H1 (cell line): ENCODE data around the gene MAP1B. TPM values are rescaled to one million over a fixed set of nuclear protein-coding genes. Genes with fewer than 3 reads are reported as not detected.

Experiments used
- CTCF ChIA-PET: fragments of 300-600 bp; sonication (Branson Sonifier 250); formaldehyde crosslinking; loops from one replicate; lab custom pipeline; 2021; ENCODE audit not compliant: partially characterized antibody; lab: Charles Lee
- POLR2A ChIA-PET: fragments of 300-600 bp; sonication (Branson Sonifier 250); formaldehyde crosslinking; loops from one replicate; lab custom pipeline; 2021; ENCODE audit warnings: inconsistent platforms; ENCODE audit not compliant: partially characterized antibody; lab: Charles Lee
- DNase-seq, 2 experiments: peaks; one replicate each; pipeline versions ENCODE4 v3.0.0 to v3.0.0-alpha.2; 2010 to 2022; ENCODE audit warnings: low spot score in 2 of 2, low read depth in 1 of 2, mixed read lengths in 1 of 2
- FAIRE-seq: peaks from 2 replicates; lab custom pipeline; 2011; peaks lifted over from hg19 to GRCh38; lab: Jason Lieb, UNC
- H2AFZ ChIP-seq: 2 replicates; pipeline ENCODE4 v1.8.1; 2012; ENCODE audit warnings: low read length, inconsistent platforms
- H2AK5ac ChIP-seq: 2 replicates; pipeline ENCODE4 v1.6.1; 2013; ENCODE audit warnings: low read depth, low read length
- H2BK120ac ChIP-seq: replicated peaks from 2 replicates; pipeline ENCODE3; 2013; ENCODE audit warnings: low read depth, low read length, inconsistent platforms
- H2BK12ac ChIP-seq: 2 replicates; pipeline ENCODE4 v1.6.1; 2013; ENCODE audit warnings: low read depth, low read length
- H2BK15ac ChIP-seq: 2 replicates; pipeline ENCODE4 v1.6.1; 2013; ENCODE audit warnings: low read length
- H2BK20ac ChIP-seq: 2 replicates; pipeline ENCODE4 v1.6.1; 2013; ENCODE audit warnings: low read length
- H2BK5ac ChIP-seq: 2 replicates; pipeline ENCODE4 v1.6.1; 2013; ENCODE audit warnings: low read depth, low read length
- H3K14ac ChIP-seq: 2 replicates; pipeline ENCODE4 v1.6.1; 2013; ENCODE audit warnings: inconsistent platforms; ENCODE audit not compliant: insufficient read length
- H3K18ac ChIP-seq: 2 replicates; pipeline ENCODE4 v1.6.1; 2013; ENCODE audit warnings: low read length; ENCODE audit errors: extremely low read depth
- H3K23ac ChIP-seq: 2 replicates; pipeline ENCODE4 v1.6.1; 2013; ENCODE audit warnings: inconsistent platforms; ENCODE audit not compliant: insufficient read length
- H3K23me2 ChIP-seq: 2 replicates; pipeline ENCODE4 v1.6.1; 2013; ENCODE audit warnings: low read depth, low read length
- H3K27ac ChIP-seq: 2 replicates; pipeline ENCODE4 v1.6.1; 2011; ENCODE audit warnings: low read depth, low read length, inconsistent platforms
- H3K27me3 ChIP-seq, 4 experiments: replicated peaks in 1 of 4; 1 replicate in 1 of 4; 2 replicates in 3 of 4; pipeline versions ENCODE4 v1.6.1 to v1.8.1; 2011 to 2013; ENCODE audit warnings: low read length in 3 of 4, mild to moderate bottlenecking in 3 of 4, inconsistent platforms in 2 of 4, mixed read lengths in 2 of 4, moderate library complexity in 1 of 4; ENCODE audit not compliant: control insufficient read depth in 3 of 4, insufficient read depth in 3 of 4; ENCODE audit errors: extremely low read depth in 1 of 4
- H3K36me3 ChIP-seq, 4 experiments: 2 replicates each; pipeline versions ENCODE4 v1.6.1 to v1.8.1; 2011 to 2013; ENCODE audit warnings: mild to moderate bottlenecking in 4 of 4, low read length in 3 of 4, moderate library complexity in 2 of 4, control low read depth in 1 of 4, inconsistent platforms in 1 of 4; ENCODE audit not compliant: insufficient read depth in 4 of 4, control insufficient read depth in 2 of 4
- H3K4ac ChIP-seq: replicated peaks from 2 replicates; pipeline ENCODE3; 2013; ENCODE audit warnings: low read length, low read depth, mixed read lengths, inconsistent platforms; ENCODE audit not compliant: insufficient read length
- H3K4me1 ChIP-seq, 4 experiments: replicated peaks in 1 of 4; 1 replicate in 1 of 4; 2 replicates in 3 of 4; pipeline versions ENCODE4 v1.6.1 to v1.8.1; 2011 to 2013; ENCODE audit warnings: low read length in 3 of 4, inconsistent platforms in 2 of 4, mixed read lengths in 1 of 4; ENCODE audit not compliant: insufficient read depth in 4 of 4, control insufficient read depth in 3 of 4
- H3K4me2 ChIP-seq, 2 experiments: 2 replicates each; pipeline versions ENCODE4 v1.6.1 to v1.8.1; 2011 to 2013; ENCODE audit warnings: low read depth in 2 of 2, low read length in 2 of 2, control low read depth in 1 of 2, inconsistent platforms in 1 of 2, mild to moderate bottlenecking in 1 of 2; ENCODE audit not compliant: insufficient read depth in 1 of 2
- H3K4me3 ChIP-seq, 4 experiments: fragments of 200-600, 300-600 bp in 1 of 4; sonication (generic), shearing (Covaris generic), sonication (Bioruptor Twin) in 1 of 4; 2 replicates each; pipeline versions ENCODE4 v1.5.1 to v1.8.1; 2011 to 2016; ENCODE audit warnings: low read length in 4 of 4, low read depth in 3 of 4, control low read depth in 2 of 4, inconsistent platforms in 2 of 4, mild to moderate bottlenecking in 2 of 4, mixed read lengths in 1 of 4, moderate library complexity in 1 of 4; ENCODE audit not compliant: insufficient read depth in 2 of 4; ENCODE audit errors: extremely low read depth in 1 of 4
- H3K56ac ChIP-seq: replicated peaks from 2 replicates; pipeline ENCODE3; 2013; ENCODE audit warnings: low read depth, mild to moderate bottlenecking, mixed read lengths, low read length, inconsistent platforms; ENCODE audit not compliant: insufficient read length
- H3K79me1 ChIP-seq: 2 replicates; pipeline ENCODE4 v1.6.1; 2013; ENCODE audit warnings: low read depth, low read length, control low read depth
- H3K79me2 ChIP-seq, 2 experiments: 2 replicates each; pipeline versions ENCODE4 v1.6.1 to v1.8.1; 2012 to 2013; ENCODE audit warnings: low read length in 2 of 2, mild to moderate bottlenecking in 2 of 2, inconsistent platforms in 1 of 2; ENCODE audit not compliant: insufficient read depth in 2 of 2, control insufficient read depth in 1 of 2
- H3K9ac ChIP-seq, 4 experiments: replicated peaks in 1 of 4; 1 replicate in 1 of 4; 2 replicates in 3 of 4; pipeline versions ENCODE4 v1.6.1 to v1.8.1; 2011 to 2013; ENCODE audit warnings: low read depth in 3 of 4, low read length in 3 of 4, control low read depth in 2 of 4, mild to moderate bottlenecking in 2 of 4, moderate library complexity in 2 of 4, inconsistent platforms in 1 of 4; ENCODE audit errors: extremely low read depth in 1 of 4
- H3K9me3 ChIP-seq, 2 experiments: 2 replicates each; pipeline versions ENCODE4 v1.6.1 to v1.8.1; 2012 to 2013; ENCODE audit warnings: mild to moderate bottlenecking in 2 of 2, moderate library complexity in 2 of 2, control low read depth in 1 of 2, inconsistent platforms in 1 of 2, low read depth in 1 of 2, low read length in 1 of 2, mixed read lengths in 1 of 2; ENCODE audit not compliant: insufficient read depth in 2 of 2
- H4K20me1 ChIP-seq, 2 experiments: replicated peaks in 1 of 2; 2 replicates each; pipeline versions ENCODE3 to v1.8.1; 2011 to 2013; ENCODE audit warnings: inconsistent platforms in 2 of 2, low read length in 2 of 2, mild to moderate bottlenecking in 1 of 2; ENCODE audit not compliant: insufficient read depth in 2 of 2, control insufficient read depth in 1 of 2
- H4K5ac ChIP-seq: 2 replicates; pipeline ENCODE4 v1.6.1; 2013; ENCODE audit warnings: low read length, low read depth, mixed read lengths, inconsistent platforms; ENCODE audit not compliant: insufficient read length
- H4K8ac ChIP-seq: 2 replicates; pipeline ENCODE4 v1.8.0; 2013; ENCODE audit warnings: mild to moderate bottlenecking, moderate library complexity, low read length, inconsistent platforms; ENCODE audit not compliant: insufficient read depth; ENCODE audit errors: extremely low read depth
- H4K91ac ChIP-seq: replicated peaks from 2 replicates; pipeline ENCODE3; 2013; ENCODE audit warnings: low read length, mixed read lengths, inconsistent platforms; ENCODE audit not compliant: insufficient read length
- JUN ChIP-seq: IDR thresholded peaks from 2 replicates; pipeline ENCODE4 v1.6.1; 2011; ENCODE audit warnings: low read depth, mild to moderate bottlenecking, improper control_type of control experiment, low read length
- TBP ChIP-seq: IDR thresholded peaks from 2 replicates; pipeline ENCODE4 v1.6.1; 2011; ENCODE audit warnings: low read depth, low read length, improper control_type of control experiment
- WGBS, 2 experiments: shearing (Covaris generic) in 1 of 2; methylation state at CpG; one replicate each; pipeline versions ENCODE4 v1.1.6 to v1.1.7; 2013 to 2015; ENCODE audit warnings: low lambda C conversion rate in 2 of 2, mixed read lengths in 2 of 2, inconsistent platforms in 1 of 2, low coverage in 1 of 2, missing lambda C conversion rate in 1 of 2; ENCODE audit not compliant: insufficient replicate concordance in 2 of 2, insufficient coverage in 1 of 2, insufficient read length in 1 of 2; ENCODE audit errors: extremely low coverage in 1 of 2, missing lambda C conversion rate in 1 of 2; 5-methylcytosine and 5-hydroxymethylcytosine counted together
- polyA plus RNA-seq, 7 experiments: library from polyadenylated mRNA; depleted of rRNA in 3 of 7; stranded (reverse) in 5 of 7; unstranded in 2 of 7; fragments of >200 nt in 5 of 7; fragments of 200-250 nt in 2 of 7; gene quantifications; 1 replicate in 5 of 7; 2 replicates in 1 of 7; 4 replicates in 1 of 7; pipeline versions ENCODE4 v1.2.1 to v1.2.3, GENCODE V29; 2011 to 2013; ENCODE audit warnings: missing spikeins in 2 of 7, mixed read lengths in 2 of 7
- total RNA-seq: library from RNA; stranded (reverse); fragmentation: NEBNext Ultra II Directional; extraction: Animal tissue kit (Norgen Biotek cat#: 25700); gene quantifications from 2 replicates; pipeline ENCODE4 v1.2.1, GENCODE V29; 2021

Gene MAP1B
- total and polyA plus RNA-seq, 2 of the 8 experiments (the other 6 are each of a cell fraction or from before 2014, with no cell fraction given) = 24.5 to 120 TPM

GRCh38 chr5:72214168-72214567, 106.9 kb downstream of the MAP1B start:
- WGBS, 2 experiments = 89% methylated on average over 4 of the region's 4 CpGs; no CpG with 5 or more reads in 1 of the 2 experiments
- no peak overlapping the region for H3K9ac ChIP-seq
- no peak overlapping the region for H2BK5ac ChIP-seq
- H2BK12ac ChIP-seq = no peak overlapping the region
- ChIA-PET CTCF (interaction anchor here (1.0 to 1.4 kb wide), 2 partner anchors 31 to 440 kb away, joined by 3 to 5 read pairs; no protein-coding TSS in a partner anchor), POLR2A (interaction anchor here (1.3 to 1.6 kb wide), 2 partner anchors 9 to 18 kb away, joined by 3 to 5 read pairs; no protein-coding TSS in a partner anchor)
- H3K4me2 ChIP-seq = no peak overlapping the region
- no peak overlapping the region for H2AK5ac ChIP-seq
- no peak for TF ChIP-seq TBP
- no peak for TF ChIP-seq JUN
- no peaks in the 10 kb centered on the region for H3K79me2 ChIP-seq
- H3K4me3 ChIP-seq = no peak overlapping the region
- no peak overlapping the region for H2BK15ac ChIP-seq
- no peak overlapping the region for H3K27ac ChIP-seq
- DNase-seq (no peak), FAIRE-seq (no peak)
- no peak overlapping the region for H4K91ac ChIP-seq
- no peaks in the 10 kb centered on the region for H3K79me1 ChIP-seq
- peaks cover 0 to 1% of the 10 kb centered on the region in 2 experiments for H4K20me1 ChIP-seq
- no peak overlapping the region for H3K56ac ChIP-seq
- no peak overlapping the region for H3K18ac ChIP-seq
- no peak overlapping the region for H4K8ac ChIP-seq
- no peaks in the 10 kb centered on the region; the same call in 1 of the 2 replicates for H3K23me2 ChIP-seq
- no peak overlapping the region for H2BK20ac ChIP-seq
- peaks cover 2 to 13% (median 7%) of the 10 kb centered on the region in 4 experiments; a peak in 5 of 7 replicates for H3K4me1 ChIP-seq
- no peak overlapping the region for H3K23ac ChIP-seq
- no peak overlapping the region for H4K5ac ChIP-seq
- peaks cover 0 to 2% (median 0%) of the 10 kb centered on the region in 4 experiments; a peak in 1 of 7 replicates for H3K27me3 ChIP-seq
- peaks cover 5 to 13% (median 11%) of the 10 kb centered on the region in 4 experiments; a peak in 6 of 8 replicates for H3K36me3 ChIP-seq
- no peak overlapping the region for H2AFZ ChIP-seq
- H2BK120ac ChIP-seq = no peak overlapping the region
- H3K4ac ChIP-seq = no peak overlapping the region
- no peaks in the 10 kb centered on the region for H3K9me3 ChIP-seq
- H3K14ac ChIP-seq = no peak overlapping the region
